GM12873 (cell line): ENCODE results near the gene IL17RB.

ENCODE experiments used
- TF ChIP-seq, protein P1 (sequence below): IDR thresholded peaks from 2 replicates; pipeline ENCODE4 v1.5.1; 2012; ENCODE audit warnings: low read depth, mild to moderate bottlenecking, moderate library complexity, low read length, control low read depth; ENCODE audit not compliant: insufficient read depth; ENCODE audit errors: missing control alignments

IL17RB gene

GRCh38 chr3:53843195-53844177 is 2.9 kb upstream of the IL17RB start:
- TF ChIP-seq, protein P1, sequence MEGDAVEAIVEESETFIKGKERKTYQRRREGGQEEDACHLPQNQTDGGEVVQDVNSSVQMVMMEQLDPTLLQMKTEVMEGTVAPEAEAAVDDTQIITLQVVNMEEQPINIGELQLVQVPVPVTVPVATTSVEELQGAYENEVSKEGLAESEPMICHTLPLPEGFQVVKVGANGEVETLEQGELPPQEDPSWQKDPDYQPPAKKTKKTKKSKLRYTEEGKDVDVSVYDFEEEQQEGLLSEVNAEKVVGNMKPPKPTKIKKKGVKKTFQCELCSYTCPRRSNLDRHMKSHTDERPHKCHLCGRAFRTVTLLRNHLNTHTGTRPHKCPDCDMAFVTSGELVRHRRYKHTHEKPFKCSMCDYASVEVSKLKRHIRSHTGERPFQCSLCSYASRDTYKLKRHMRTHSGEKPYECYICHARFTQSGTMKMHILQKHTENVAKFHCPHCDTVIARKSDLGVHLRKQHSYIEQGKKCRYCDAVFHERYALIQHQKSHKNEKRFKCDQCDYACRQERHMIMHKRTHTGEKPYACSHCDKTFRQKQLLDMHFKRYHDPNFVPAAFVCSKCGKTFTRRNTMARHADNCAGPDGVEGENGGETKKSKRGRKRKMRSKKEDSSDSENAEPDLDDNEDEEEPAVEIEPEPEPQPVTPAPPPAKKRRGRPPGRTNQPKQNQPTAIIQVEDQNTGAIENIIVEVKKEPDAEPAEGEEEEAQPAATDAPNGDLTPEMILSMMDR = no peak

DNA sequence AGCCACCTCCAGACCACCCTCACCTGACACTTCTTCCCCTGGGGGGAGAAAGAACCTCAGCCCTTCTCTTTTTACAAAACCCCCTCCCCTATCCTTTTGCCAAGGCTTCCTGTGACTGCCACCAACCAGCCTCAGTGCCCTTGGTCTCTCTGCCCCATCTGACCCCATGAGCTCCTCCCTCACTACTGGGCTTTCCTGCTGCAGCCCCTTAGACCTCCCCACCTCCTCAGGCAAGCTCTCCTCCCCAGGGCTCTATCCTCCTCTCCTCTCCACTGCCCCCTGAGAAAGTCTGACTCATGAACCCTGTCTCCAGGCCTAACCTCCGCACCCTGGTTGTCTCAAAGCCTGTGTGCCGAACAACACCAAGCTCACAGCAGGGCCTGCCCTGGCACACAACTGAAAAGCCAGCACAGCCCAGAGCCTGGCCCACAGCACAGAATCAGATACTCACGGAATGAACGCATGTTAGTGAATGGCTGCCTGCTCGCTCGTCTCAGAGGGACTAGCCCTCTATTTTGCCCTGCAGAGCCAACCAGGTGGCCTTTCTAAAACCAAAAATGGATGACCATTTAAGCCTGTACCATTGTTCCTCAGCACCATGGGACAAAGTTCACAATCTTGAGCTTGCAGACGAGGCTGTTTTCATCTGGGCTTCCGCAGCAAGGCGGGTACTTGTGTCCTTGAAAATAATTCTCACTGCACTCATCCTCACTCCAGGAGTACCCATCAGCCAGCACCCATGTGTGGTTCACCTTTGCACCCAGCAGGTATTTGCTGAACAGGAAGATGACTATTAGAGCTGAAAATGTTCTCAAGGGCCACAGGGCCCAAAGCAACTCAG is 1.9 kb upstream of the IL17RB start:
- TF ChIP-seq, protein P1 = no peak

- TF ChIP-seq, protein P1 = peak; percentile 31
These were observed 1.1 kb upstream of the IL17RB start for GRCh38 chr3:53845103-53845880.

DNA sequence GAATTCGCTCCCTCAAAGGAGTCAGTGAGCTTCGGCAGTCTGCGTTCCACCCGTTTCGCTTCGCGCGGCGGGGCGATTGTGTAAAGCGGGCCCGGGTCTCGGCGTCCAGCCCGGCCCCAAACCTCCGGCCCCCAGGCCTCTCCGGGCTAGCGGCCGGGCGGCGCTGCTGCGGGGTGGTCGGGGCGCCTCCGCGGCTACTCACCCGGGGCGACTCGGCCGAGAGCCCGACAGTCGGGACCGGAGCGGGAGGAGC is 561 bp upstream of the IL17RB start:
- TF ChIP-seq, protein P1 = no peak

GRCh38 chr3:53846851-53847155 is 435 bp downstream of the IL17RB start:
- TF ChIP-seq, protein P1 = no peak

DNA sequence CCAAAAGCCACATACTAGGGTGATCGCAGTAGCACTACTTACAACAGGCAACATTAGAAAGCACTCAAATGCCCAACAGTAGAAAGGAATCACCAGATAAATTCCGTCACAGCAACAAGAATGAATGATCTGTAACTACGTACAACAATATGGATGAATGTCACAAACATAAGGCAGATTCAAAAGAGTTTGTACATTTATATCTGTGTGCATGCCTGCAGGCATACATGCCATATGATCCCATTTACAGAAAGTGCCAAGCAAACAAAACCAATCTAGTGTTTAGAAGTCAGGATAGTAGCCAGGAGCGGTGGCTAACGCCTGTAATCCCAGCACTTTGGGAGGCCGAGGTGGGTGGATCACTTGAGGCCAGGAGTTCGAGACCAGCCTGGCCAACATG is 3.5 kb downstream of the IL17RB start:
- TF ChIP-seq, protein P1 = no peak

DNA sequence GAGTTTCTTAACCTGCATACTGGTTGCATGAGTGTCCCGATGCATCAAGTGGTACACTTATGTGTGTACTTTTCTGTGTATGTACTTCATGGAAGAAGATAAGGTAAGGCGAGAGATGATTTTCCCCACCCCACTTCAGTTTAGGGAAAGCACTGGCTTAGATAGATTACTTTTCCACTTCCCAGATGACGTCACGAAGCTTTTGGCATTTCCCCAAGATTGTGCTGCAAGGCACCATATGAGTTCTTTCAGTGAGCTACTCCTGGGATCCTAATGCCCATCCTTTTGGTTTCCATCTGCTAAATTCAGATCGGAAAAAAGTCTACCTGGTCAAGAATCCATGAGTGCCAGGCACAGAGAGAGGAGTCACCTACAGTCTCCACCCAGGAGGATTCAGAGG is 4.5 kb downstream of the IL17RB start:
- TF ChIP-seq, protein P1 = no peak
